GM18499 (cell line): ENCODE data around the gene VAV1.
"Not testable (repeated sequence)": the region's sequence is repeated elsewhere in the genome, so short reads cannot be mapped to it uniquely, and the experiment has no call there.

Experiments used
- ATAC-seq: cut with Tn5 transposase; IDR thresholded peaks from one replicate; pipeline ENCODE4 v1.9.1; 2021; ENCODE audit warnings: moderate number of reproducible peaks; ENCODE audit not compliant: insufficient read depth, unreplicated experiment

Gene VAV1

GRCh38 chr19:6811378-6811777, 38.9 kb downstream of the VAV1 start:
- ATAC-seq, result no peak

DNA sequence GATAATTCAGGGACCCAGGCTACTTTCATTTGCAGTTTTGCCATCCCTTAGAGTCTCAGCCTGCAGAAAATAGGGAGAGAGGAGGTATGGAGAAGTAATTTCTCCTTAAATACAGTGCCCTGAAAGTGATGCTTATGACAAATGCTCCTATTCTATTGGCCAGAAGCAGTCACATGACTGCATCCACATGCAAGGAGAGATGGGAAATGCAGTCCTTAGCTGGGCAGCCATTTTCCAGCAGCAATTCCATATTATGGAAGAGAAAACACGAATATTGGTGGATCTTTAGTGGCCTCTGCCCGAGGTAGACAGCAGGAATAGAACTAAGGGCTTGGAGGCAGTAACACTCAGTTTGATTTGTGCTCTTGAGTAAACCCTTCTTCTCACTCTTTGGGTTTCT, 39.4 kb downstream of the VAV1 start:
- no peak for ATAC-seq

DNA sequence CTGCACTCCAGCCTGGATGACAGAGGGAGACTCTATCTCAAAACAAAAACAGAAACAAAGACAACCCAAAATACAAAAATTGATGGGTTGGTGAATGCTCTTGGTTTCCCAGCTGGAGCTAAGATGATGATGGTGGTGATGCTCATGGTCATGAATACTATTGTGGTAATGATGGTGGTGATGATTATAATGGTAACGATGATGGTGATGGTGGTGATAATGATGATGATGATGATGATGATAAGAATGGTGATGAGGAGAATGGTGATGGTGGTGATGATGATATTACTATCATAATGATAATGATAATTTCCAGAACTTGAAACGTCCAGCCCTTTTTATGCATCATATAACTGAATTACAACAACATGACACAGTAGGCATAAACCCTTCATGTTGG, 40.1 kb downstream of the VAV1 start:
- ATAC-seq, result no peak

- no peak for ATAC-seq
Observed at GRCh38 chr19:6813659-6814058, 41.2 kb downstream of the VAV1 start.

GRCh38 chr19:6817179-6817578, 44.7 kb downstream of the VAV1 start:
- no peak for ATAC-seq

DNA sequence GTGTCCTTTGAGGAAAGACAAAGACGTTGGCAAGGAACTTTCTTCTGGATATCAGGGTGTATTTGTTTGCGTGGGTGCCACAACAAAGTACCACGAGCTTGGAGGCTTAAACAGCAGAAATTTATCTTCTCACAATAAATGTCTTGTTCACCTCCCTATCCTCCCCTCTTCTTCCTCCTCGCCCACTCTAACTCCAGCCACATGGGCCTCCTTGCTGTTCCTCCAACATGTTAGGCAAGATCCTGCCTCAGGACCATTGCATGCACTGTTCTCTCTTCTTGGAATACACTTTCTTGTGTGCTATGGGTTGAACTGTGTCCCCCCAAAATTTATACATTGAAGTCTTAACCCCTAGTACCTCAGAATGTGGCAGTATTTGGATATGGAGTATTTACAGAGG, 45.7 kb downstream of the VAV1 start:
- ATAC-seq, result no peak

- no peak for ATAC-seq
Observed at GRCh38 chr19:6819323-6819722, 46.8 kb downstream of the VAV1 start.

DNA sequence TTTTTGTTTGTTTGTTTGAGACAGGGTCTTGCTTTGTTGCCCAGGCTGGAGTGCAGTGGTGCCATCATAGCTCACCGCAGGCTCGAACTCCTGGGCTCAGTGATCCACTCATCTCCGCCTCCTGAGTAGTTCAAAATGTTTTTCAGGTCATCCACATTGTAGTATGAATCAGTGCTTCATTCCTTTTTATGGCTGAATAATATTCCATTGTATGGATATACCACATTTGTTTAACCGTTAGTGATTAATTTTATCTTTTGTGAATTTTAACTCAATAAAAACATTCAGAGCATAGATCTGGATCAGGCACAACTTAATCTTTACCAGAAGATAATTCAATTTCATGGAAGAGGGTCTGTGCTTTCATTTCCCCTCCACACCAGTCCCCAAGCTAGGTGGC, 47.7 kb downstream of the VAV1 start:
- ATAC-seq, result no peak

DNA sequence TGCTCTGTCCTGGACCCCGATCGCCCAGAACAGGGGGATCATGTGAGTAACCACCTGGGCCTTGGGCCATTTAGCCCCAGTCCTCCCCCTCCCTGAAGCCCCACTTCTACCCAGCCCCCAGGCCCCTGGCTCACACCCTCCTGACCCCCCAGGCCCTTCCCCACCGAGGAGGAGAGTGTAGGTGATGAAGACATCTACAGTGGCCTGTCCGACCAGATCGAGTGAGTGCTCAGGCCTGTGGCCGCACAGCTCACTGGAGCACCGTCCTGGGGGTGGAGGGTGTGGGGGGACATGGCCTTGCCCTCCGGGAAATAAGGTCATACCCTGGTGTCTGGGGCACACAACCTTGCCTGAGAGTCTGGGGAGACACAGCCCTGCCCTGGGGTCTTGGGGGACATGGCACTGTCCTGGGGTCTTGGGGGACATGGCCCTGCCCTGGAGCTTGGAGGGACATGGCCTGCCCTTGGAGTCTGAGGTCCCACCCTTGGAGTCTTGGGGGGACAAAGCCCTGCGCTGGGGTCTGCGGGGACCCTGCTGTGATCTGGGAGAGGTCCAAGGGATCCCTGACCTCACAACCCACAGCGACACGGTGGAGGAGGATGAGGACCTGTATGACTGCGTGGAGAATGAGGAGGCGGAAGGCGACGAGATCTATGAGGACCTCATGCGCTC, 49.3 kb downstream of the VAV1 start:
- no peak for ATAC-seq

DNA sequence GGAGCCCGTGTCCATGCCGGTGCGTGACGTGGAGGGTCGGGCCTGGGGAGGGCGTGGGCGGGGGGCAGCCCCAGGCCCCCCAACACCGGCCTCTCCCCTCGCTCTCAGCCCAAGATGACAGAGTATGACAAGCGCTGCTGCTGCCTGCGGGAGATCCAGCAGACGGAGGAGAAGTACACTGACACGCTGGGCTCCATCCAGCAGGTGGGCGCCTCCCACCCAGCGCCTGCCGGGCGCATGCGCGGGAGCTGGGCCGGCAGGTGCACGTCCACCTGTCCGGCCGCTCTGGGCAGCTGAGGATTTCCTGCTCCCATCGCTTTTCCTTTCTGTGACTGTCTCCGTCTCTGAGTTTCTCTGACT, 49.8 kb downstream of the VAV1 start:
- no peak for ATAC-seq

GRCh38 chr19:6825076-6825774, 52.7 kb downstream of the VAV1 start:
- ATAC-seq, result no peak

GRCh38 chr19:6826281-6826920, 53.9 kb downstream of the VAV1 start:
- no peak for ATAC-seq

DNA sequence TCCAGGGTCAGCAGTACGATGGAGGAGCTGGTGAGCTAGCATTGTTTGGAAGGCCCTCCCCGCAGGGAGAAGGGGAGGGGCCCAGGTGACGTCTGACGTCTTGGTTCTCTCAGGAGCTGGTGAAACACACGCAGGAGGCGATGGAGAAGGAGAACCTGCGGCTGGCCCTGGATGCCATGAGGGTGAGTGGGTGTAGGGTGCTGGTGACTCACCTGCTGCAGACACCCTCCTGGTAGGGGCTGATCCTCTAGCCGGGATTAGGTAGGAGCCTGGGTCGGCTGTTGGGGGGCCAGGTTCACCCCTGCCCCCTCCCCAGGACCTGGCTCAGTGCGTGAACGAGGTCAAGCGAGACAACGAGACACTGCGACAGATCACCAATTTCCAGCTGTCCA, 55.8 kb downstream of the VAV1 start:
- no peak for ATAC-seq

DNA sequence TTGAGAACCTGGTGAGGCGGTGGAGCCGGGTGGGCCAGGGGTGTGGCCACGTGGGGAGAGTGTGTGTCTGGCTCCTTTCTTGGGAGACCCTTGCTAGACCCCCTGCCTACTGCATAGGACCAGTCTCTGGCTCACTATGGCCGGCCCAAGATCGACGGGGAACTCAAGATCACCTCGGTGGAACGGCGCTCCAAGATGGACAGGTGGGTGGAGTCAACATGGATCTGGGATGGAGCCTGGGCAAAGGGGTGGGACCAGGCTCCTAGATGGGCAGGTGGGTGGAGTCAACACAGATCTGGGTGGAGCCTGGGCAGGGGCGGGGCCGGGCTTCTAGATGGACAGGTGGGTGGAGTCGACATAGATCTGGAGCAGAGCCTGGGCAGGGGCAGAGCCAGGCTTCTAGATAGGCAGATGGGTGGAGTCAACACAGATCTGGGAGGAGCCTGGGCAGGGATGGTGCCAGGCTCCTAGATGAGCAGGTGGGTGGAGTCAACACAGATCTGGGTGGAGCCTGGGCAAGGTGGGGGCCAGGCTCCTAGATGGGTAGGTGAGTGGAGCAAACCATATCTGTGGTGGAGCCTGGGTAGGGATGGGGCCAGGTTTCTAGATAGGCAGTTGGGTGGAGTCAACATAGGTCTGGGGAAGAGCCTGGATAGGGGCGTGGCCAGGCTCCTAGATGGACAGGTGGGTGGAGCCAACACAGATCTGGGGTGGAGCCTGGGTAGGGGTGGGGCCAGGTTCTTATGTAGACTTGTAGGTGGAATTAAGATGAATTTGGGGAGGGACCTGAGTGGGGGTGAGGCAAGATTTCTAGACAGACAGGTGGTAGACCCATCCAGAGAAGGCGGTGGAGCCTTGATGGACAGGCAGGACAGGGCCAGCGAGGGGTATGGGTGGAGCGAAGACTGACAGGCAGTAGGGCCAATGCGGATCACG, 56.5 kb downstream of the VAV1 start:
- no peak for ATAC-seq

- not testable (repeated sequence) for ATAC-seq
Observed at GRCh38 chr19:6829829-6830228, 57.3 kb downstream of the VAV1 start.

- not testable (repeated sequence) for ATAC-seq
Observed at GRCh38 chr19:6831084-6831483, 58.6 kb downstream of the VAV1 start.

GRCh38 chr19:6832412-6832811, 59.9 kb downstream of the VAV1 start:
- ATAC-seq, result no peak

DNA sequence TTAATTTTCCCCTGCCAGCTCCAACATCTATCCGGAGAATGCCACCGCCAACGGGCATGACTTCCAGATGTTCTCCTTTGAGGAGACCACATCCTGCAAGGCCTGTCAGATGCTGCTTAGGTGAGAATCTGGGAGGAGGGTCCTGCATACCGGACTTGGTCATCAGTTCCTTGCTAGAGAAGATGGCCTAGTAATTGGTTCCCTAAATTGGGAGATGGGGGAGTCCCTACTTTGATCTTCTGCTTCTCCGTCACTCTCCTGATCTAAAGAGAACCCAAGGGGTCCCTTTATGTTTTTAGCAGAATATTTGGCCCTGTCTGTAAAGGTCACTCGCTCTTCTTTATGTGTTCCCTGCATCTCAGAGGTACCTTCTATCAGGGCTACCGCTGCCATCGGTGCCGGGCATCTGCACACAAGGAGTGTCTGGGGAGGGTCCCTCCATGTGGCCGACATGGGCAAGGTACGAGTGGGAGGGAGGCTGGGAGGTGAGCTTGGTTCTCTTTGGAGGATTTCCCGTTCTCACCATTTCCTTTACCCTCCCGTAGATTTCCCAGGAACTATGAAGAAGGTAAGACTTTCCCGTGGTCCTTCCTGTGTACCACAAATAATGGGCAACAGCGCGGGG, 60.8 kb downstream of the VAV1 start:
- ATAC-seq, result no peak

- no peak for ATAC-seq
Observed at GRCh38 chr19:6834433-6834832, 61.9 kb downstream of the VAV1 start.

GRCh38 chr19:6835501-6835900, 63.0 kb downstream of the VAV1 start:
- ATAC-seq, result no peak
